OCI-LY7 (cell line): ENCODE measurements around the gene JOSD1. TPM values are rescaled to one million over a fixed set of nuclear protein-coding genes. Genes with fewer than 3 reads are reported as not detected.

Experiments
- BruUV-seq: library from RNA; stranded (reverse); fragments of 400-500 nt; replicated peaks from 2 replicates; lab custom pipeline; 2021; lab: Mats Ljungman, UMichigan
- CTCF ChIA-PET: fragments of 300-600 bp; sonication (Branson Sonifier 250); formaldehyde crosslinking; loops from one replicate; lab custom pipeline; 2022; ENCODE audit warnings: antibody characterized with exemption; ENCODE audit not compliant: unreplicated experiment; lab: Charles Lee
- POLR2A ChIA-PET: fragments of 300-600 bp; sonication (Branson Sonifier 250); formaldehyde crosslinking; loops from one replicate; lab custom pipeline; 2022; ENCODE audit warnings: antibody characterized with exemption; lab: Charles Lee
- DNase-seq: peaks from one replicate; pipeline ENCODE4 v3.0.0-alpha.2; 2015; ENCODE audit warnings: low spot score
- H2AFZ ChIP-seq: fragments of 200-600 bp; sonication (generic), shearing (Covaris generic); 2 replicates; pipeline ENCODE4 v1.6.1; 2014; ENCODE audit warnings: mild to moderate bottlenecking, antibody characterized with exemption, low read length, moderate library complexity
- H3K27ac ChIP-seq: fragments of 200-600 bp; sonication (generic); 2 replicates; pipeline ENCODE4 v1.5.1; 2014; ENCODE audit warnings: mixed run types, low read depth, mild to moderate bottlenecking, moderate library complexity, low read length, inconsistent platforms; ENCODE audit not compliant: poor library complexity, severe bottlenecking
- H3K36me3 ChIP-seq: fragments of 200-600 bp; sonication (generic); 2 replicates; pipeline ENCODE4 v1.6.1; 2014; ENCODE audit warnings: mild to moderate bottlenecking, antibody characterized with exemption, low read length, moderate library complexity, mixed read lengths; ENCODE audit not compliant: insufficient read depth
- H3K4me1 ChIP-seq: fragments of 200-600 bp; sonication (generic); 2 replicates; pipeline ENCODE4 v1.5.1; 2014; ENCODE audit warnings: mild to moderate bottlenecking, low read length; ENCODE audit not compliant: insufficient read depth, poor library complexity, severe bottlenecking
- H3K4me2 ChIP-seq: fragments of 200-600 bp; sonication (generic); 2 replicates; pipeline ENCODE4 v1.6.1; 2014; ENCODE audit warnings: mild to moderate bottlenecking, low read length
- H3K4me3 ChIP-seq: fragments of 200-600 bp; sonication (generic); 2 replicates; pipeline ENCODE4 v1.5.1; 2014; ENCODE audit warnings: mild to moderate bottlenecking, low read depth, low read length; ENCODE audit not compliant: poor library complexity, severe bottlenecking
- H3K79me2 ChIP-seq: fragments of 200-600 bp; sonication (generic); 2 replicates; pipeline ENCODE4 v1.6.1; 2016; ENCODE audit warnings: low read depth, mild to moderate bottlenecking, low read length, moderate library complexity, mixed read lengths; ENCODE audit not compliant: insufficient read depth
- H3K9me2 ChIP-seq: fragments of 200-600 bp; sonication (generic); 2 replicates; pipeline ENCODE4 v1.6.1; 2016; ENCODE audit warnings: mild to moderate bottlenecking, low read length, mixed read lengths; ENCODE audit not compliant: insufficient read depth
- H3K9me3 ChIP-seq: fragments of 200-600 bp; sonication (generic); 2 replicates; pipeline ENCODE4 v1.6.1; 2014; ENCODE audit warnings: mild to moderate bottlenecking, mixed run types, low read length, mixed read lengths
- H4K20me1 ChIP-seq: fragments of 200-600 bp; sonication (generic); 2 replicates; pipeline ENCODE4 v1.6.1; 2014; ENCODE audit warnings: mild to moderate bottlenecking, antibody characterized with exemption, low read length, moderate library complexity, mixed read lengths; ENCODE audit not compliant: insufficient read depth
- EZH2phosphoT487 ChIP-seq: fragments of 200-600 bp; sonication (generic); IDR thresholded peaks from 2 replicates; pipeline ENCODE4 v1.6.1; 2018; ENCODE audit warnings: low read depth, borderline replicate concordance, mild to moderate bottlenecking, mixed run types, antibody characterized with exemption, low read length, moderate library complexity, mixed read lengths
- intact Hi-C: fragments of 100-400 bp; cut with micrococcal nuclease; formaldehyde crosslinking; loops from one replicate; pipeline ENCODE4 v1.10.0; 2022; ENCODE audit not compliant: unreplicated experiment
- total RNA-seq, 2 experiments: library from RNA; depleted of rRNA in 1 of 2; stranded (reverse); fragments of >200 nt in 1 of 2; shearing (Covaris generic) in 1 of 2; gene quantifications; 2 replicates each; pipeline ENCODE4 v1.2.3, GENCODE V29; 2014 to 2022
- TF ChIP-seq, protein P1 (sequence below): fragments of 200-600 bp; sonication (generic); conservative IDR thresholded peaks from 2 replicates; pipeline ENCODE4 v1.5.1; 2014; ENCODE audit warnings: mild to moderate bottlenecking, antibody characterized with exemption, low read length, moderate library complexity, mixed read lengths

Gene JOSD1
- total RNA-seq, 2 experiments from 2014 or later, result 50.4 to 56.3 TPM

DNA sequence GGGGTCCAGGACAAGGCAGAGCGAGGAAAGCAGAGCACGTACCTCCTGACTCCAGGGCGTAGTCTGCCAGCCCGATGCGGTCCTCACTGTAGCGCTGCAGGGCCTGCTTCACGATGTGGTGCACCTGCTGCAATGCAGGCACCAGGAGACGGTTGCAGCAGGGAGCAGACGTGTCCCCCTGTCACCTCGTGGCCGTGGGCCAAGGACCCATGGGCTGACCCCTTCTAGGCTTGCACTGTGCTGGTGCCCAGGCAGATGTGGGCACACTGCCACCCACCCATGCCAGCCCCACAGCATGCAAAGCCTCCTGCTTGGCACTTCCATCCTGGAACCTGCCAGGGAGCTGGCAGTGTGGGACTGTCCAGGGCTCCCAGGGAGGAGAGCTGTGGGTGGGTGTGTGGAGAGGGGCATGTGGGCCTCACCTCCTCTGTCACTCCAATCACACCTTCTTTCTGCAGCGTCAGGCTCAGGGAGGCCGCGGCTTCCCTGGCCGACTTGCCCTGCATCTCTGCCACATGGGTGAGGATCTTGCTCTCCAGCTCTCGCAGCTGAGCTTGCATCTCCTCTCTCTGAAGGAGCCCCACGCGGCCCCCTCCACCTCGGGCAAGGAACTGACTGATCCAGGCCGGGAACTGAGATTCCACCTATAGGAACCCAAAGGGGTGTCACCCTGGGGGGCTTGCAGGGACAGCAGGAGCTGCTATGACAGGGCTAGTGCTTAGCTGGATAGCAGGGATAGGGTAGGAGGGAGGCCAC, 38.7 kb upstream of the JOSD1 start:
- Histone ChIP-seq H3K9me3 (no peaks in the 10 kb centered on the region), H3K4me3 (no peak overlapping the region), H3K9me2 (no peaks in the 10 kb centered on the region), H3K79me2 (no peaks in the 10 kb centered on the region), H4K20me1 (no peaks in the 10 kb centered on the region), H3K4me1 (no peaks in the 10 kb centered on the region), H2AFZ (no peak overlapping the region), H3K36me3 (peaks cover 94% of the 10 kb centered on the region), H3K4me2 (no peak overlapping the region), H3K27ac (no peak overlapping the region)
- no peak for TF ChIP-seq EZH2phosphoT487
- TF ChIP-seq, protein P1, sequence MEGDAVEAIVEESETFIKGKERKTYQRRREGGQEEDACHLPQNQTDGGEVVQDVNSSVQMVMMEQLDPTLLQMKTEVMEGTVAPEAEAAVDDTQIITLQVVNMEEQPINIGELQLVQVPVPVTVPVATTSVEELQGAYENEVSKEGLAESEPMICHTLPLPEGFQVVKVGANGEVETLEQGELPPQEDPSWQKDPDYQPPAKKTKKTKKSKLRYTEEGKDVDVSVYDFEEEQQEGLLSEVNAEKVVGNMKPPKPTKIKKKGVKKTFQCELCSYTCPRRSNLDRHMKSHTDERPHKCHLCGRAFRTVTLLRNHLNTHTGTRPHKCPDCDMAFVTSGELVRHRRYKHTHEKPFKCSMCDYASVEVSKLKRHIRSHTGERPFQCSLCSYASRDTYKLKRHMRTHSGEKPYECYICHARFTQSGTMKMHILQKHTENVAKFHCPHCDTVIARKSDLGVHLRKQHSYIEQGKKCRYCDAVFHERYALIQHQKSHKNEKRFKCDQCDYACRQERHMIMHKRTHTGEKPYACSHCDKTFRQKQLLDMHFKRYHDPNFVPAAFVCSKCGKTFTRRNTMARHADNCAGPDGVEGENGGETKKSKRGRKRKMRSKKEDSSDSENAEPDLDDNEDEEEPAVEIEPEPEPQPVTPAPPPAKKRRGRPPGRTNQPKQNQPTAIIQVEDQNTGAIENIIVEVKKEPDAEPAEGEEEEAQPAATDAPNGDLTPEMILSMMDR, result no peak
- DNase-seq, result no peak
- no TSS peak for BruUV-seq
- intact Hi-C loops, result no loop called here
- ChIA-PET CTCF (no interaction called here), POLR2A (interaction anchor here (0.6 kb wide), 1 partner anchor 18 kb away, joined by 5 read pairs; no protein-coding TSS in a partner anchor)

DNA sequence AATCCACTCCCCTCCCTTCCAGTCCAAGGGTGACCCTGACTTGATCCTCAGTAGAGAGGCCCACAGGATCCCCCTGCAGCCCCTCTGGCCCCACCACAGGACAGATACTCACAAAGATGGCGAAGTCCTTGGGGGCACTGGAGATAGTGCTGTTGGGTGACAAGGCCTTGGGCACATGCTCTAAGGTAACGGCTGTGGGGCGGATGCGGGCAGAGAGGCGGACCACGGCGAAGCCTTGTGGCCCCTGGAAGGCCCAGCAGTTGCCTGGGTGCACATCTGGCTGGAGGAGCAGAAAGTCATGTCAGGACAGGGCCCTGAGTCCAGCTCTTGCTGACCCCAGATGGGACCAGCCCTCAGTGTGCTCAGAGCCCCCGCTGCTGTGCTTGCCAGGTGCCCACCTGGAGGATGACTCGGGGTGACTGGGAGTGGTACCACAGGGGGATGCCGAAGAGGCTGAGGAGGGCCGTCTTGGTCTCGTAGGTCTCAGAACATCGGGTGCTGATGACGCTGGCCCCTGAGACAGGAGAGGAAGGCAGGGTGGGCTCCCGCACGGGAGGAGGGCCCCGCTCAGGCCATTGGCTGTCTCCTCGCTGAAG, 37.8 kb upstream of the JOSD1 start:
- intact Hi-C loops, result no loop called here
- TF ChIP-seq EZH2phosphoT487, result no peak
- TF ChIP-seq, protein P1, result no peak
- H3K9me2 ChIP-seq, result no peaks in the 10 kb centered on the region
- ChIA-PET CTCF (no interaction called here), POLR2A (no interaction called here)
- no peaks in the 10 kb centered on the region for H4K20me1 ChIP-seq
- no peaks in the 10 kb centered on the region for H3K9me3 ChIP-seq
- no peaks in the 10 kb centered on the region for H3K4me1 ChIP-seq
- no peak overlapping the region for H3K4me2 ChIP-seq
- H3K79me2 ChIP-seq, result no peaks in the 10 kb centered on the region
- DNase-seq, result no peak
- H2AFZ ChIP-seq, result no peak overlapping the region
- H3K27ac ChIP-seq, result no peak overlapping the region
- BruUV-seq, result no TSS peak
- H3K36me3 ChIP-seq, result peaks cover 94% of the 10 kb centered on the region
- no peak overlapping the region for H3K4me3 ChIP-seq
